ENCODE measurements around the gene ABI2.
"Not testable (repeated sequence)": the region's sequence is repeated elsewhere in the genome, so short reads cannot be mapped to it uniquely, and the experiment has no call there.

Gene ABI2

DNA sequence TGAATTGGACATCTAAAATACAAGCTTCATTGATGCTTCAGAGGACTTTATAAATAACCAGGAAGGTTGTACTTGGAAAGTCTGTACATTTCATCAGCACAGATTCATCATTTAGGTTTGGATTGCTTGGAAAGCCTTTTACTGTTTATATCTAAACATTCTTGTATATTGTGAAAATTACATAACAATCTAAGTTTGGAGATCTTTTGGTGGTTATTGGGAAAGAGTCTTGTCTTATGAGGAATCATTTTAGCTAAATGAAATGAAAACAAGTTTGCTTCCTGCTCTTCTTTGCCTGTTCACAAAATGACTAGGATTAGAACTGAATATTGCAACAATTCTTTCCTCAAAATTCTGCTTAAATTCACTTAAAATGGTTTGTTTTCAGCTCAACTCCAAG lies 79.3 kb downstream of the ABI2 start:
- intact Hi-C loops (cut with DNase I): no loop called here
- DNase-seq: no peak

DNA sequence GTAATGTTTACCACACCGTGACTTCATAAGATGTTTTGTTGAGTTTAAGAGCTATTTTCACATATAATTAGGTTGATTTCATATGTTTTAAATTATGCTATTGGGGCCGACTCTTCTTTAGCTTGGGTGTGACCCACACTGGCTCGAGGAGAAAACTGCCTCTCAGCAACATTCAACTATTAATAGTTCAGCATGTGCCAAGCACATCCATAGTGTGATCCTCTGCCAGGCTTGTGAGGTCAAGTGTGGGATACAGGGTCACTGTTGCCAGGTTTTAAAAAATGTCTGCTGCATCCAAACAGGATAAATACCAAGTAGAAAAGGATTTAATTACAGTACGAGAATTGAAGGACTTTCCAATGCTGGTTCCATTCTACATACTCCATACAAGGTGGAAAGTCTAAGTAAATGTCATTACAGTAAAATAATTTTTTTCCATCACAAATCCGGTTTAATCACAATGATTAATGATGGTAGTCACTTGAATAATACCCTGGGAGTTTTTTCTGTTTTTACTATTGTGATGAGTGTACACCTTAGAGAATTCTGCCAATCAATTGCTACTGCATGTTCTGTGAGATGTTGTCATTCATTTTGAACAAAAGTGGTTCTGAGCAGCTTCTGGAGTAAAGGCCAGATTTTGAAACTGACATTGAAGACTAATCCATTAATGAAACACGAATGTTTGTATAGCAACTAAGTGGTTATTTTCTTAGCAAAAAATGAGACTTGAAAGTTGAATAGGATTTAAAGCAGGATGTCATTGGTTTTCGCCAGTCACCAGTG lies 84.5 kb downstream of the ABI2 start:
- intact Hi-C loops (cut with DNase I): no loop called here
- no peak for DNase-seq

DNA sequence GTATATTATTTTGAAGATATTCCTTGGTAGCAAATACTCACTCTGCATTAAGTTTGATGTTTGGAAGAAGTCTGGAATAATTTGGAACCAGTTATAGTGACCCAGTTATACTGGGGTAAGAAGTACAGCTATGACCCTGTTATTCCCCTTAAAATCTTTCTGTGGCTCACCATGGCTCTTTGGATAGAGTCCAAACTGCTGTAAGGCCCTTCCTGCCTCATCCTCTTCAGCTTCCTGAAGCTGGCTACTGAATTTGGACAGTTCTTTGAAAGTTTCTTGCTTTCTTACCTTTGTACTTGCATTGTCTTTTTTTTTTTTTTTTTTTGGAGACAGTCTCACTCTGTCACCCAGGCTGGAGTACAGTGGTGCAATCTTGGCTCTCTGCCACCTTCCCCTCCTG lies 85.6 kb downstream of the ABI2 start:
- intact Hi-C loops (cut with DNase I): no loop called here
- no peak for DNase-seq

DNA sequence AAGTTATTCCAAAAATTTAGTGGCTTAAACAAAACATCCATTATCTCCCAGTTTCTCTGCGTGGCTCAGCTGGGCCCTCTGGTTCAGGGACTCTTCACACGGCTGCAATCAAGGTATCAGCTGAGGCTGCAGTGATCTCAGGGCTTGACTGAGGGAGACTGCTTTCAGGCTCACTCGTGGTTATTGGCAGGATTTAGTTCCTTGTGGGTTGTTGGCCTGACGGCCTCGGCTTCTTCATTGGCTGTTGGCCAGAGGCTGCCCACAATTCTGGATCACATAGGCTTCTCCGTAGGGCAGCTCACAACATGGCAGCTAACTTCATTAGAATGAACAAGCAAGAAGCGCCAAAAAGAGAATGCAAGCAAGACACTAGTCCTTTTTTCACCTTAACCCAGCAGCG lies 90.1 kb downstream of the ABI2 start:
- intact Hi-C loops (cut with DNase I): no loop called here
- DNase-seq: no peak

DNA sequence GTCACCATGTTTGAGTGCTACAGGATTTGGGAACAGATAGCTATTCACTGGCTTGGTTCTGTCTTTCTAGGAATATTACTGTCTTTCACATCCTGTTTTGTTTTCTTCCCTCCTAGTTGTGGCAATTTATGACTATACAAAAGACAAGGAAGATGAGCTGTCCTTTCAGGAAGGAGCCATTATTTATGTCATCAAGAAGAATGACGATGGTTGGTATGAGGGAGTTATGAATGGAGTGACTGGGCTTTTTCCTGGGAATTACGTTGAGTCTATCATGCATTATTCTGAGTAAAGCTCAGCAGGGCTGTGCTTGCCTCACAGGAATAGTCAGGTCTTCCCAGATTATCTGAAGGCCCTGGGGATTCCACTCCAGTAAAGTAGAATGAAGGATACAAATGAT lies 98.9 kb downstream of the ABI2 start:
- DNase-seq: no peak
- intact Hi-C loops (cut with DNase I): no loop called here

DNA sequence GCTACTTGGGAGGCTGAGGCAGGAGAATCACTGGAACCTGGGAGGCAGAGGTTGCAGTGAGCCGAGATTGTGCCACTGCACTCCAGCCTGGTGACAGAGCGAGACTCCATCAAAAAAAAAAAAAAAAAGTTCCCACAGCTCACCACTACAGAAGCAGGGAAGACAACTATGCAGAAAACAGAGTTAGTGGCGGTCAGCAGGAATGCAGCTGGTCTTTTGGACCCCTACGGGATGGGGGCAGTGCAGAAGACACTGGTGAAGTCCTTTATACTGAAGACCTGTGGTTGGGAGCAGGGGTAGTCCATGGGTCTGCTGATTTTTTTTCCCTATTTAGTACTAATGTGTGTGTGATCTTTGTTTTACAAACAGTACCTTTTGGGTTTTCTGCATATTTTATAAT lies 101.4 kb downstream of the ABI2 start:
- intact Hi-C loops (cut with DNase I): not testable (repeated sequence)

DNA sequence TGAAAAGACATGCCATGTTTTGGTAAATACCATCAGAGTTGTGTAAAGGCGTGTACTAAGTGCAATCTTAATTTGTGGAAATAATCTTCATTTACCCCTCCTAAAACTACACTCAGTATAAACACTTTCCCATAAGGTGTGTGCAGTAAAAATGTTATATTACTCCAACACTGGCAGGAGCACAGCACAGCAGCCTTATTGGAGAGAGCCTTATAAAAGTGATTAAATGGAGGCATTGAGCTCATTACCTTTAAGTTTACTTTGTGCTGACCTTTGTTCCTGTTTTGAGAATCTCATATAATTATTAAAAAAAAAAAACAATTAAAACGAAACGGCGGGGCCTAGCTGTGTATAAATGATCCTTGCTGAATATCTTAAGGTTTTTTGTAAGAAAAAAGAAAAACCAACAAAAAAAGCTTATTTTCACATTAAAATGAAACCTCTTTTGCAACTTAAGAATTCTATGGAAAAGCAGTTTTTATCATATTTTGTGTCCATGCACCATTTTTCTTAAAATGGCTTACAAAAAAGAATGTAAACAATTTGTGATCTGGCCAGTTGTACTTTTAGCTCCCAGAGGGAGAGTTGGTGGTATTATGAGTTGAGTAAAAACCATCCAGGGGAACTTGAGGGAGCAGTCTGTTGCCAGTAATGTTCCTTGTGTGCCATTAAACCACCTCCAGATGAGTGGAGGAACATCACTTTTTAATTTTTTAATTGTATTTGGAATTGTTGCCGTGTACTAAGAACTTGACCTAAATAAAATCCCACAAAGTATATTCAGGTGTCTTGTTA lies 103.4 kb downstream of the ABI2 start:
- intact Hi-C loops (cut with DNase I): no loop called here

More for the DNA sequence above, 101.4 kb downstream of the ABI2 start:
- DNase-seq: not testable (repeated sequence)

DNA sequence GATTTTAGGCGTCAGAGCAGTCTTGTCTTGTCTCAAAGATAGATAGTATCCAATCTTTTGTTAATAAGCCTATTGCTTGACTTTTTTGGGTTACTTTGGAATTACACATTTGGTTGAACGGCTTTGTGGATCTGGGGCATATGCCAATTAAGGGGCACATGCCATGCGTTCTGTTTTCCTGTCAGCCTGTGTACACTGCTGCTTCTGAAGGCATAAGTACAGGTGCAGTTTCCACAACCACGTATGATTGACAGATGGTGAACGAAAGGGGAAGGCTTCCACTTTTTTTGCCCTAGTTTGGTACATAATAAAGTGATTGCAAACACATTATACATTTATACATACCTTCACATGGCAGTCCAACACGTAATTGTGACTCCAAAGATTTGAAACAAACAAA lies 104.6 kb downstream of the ABI2 start:
- intact Hi-C loops (cut with DNase I): no loop called here
- no peak for DNase-seq

More for the DNA sequence above, 103.4 kb downstream of the ABI2 start:
- DNase-seq: no peak

DNA sequence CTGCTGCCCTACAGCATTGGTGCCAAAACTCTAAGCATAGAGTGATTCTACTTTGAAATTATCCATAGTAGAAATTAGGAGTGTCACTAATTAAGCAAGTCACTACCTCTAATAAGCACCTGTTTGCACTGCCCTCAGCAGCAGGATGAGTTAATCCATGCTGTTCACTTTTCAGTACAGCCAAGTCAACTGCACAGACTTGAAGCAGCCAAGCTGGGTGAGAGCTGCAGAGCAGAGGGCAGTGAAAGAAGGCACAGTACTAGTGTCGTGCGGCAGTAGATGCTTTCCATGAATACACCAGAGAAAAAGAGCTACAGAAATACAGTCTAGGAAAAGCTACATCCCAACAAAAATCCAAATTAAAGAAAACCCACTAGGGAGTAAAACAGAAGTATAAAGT lies 108.3 kb downstream of the ABI2 start:
- no peak for DNase-seq
- intact Hi-C loops (cut with DNase I): no loop called here

DNA sequence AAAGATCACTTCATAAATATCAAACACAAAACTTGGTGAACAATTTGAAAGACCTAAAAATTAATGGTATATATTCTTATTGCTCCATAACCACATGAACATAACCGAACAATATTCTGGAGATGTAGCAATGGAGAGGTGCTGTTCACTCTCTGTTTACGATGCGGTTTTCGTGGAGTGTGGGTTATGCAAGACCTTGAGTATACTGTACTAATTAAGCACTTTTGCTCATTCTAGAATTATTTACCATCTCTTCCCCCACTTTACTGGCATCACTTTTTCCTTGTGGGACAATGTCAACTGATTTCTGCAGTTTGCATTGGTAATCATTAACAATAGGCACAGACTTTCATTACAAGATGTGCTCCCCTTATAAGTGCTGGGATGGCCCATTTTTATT lies 109.3 kb downstream of the ABI2 start:
- intact Hi-C loops (cut with DNase I): no loop called here
- DNase-seq: no peak

DNA sequence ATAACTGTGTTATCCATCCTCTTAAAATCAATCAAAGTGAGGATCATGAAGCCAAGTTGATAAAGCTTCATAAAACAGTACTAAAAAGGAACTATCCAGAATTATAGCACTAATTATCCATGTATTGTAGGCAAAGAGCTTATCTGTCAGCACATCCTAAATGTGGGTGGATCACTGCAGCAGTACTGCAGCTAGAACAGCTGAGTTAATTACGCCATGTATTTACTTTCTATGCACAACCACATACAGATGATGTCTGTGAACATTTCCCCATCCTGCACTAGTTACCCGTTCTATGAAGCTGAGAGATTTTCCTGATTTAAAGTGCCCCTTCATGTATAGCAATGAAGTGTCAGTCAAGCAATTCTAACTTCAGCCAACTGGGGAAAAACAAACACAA lies 110.3 kb downstream of the ABI2 start:
- intact Hi-C loops (cut with DNase I): no loop called here
- peak in 8 of 42 donors; percentile 21 to 56 (median 32) for DNase-seq

DNA sequence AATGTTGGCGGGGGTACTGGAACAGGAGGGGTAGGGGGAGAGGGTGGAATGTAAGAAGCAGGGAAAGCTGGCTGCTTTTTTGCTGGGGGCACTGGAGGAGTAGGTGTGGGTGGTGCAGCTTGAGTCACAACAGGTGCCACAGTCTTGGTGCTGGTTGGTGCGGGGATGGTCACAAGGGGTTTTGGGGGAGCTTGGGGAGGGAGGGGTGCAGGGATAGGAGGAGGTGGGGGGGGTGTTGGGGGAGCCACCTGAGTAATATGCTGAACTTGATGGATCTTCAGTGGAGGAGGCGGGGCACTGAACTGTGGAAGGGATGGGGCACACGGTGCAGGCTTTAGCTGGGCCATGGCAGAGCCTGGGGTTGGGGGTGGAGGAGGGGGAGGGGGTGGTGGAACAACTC lies 112.5 kb downstream of the ABI2 start:
- DNase-seq: peak; percentile 33 to 87 (median 66)
- intact Hi-C loops (cut with DNase I): no loop called here

DNA sequence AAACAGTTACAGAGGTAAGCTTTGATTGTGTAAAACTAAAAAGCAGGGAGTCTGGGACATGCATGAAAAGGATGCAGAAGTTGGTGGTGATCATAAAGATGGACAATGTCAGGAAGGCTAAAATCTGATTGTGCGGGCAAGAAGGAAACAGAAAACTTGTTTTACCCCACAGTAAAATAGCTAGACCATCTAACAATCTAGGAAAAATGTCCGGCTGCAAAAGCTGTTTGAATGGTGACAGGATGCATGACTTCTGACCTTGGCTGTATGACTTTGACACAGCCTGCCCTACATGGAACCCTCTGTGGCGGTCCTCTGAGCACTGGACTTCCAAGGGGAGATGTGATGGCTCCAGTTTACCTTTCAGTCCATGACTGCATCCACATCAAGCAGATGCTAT lies 113.3 kb downstream of the ABI2 start:
- DNase-seq: no peak
- intact Hi-C loops (cut with DNase I): no loop called here

DNA sequence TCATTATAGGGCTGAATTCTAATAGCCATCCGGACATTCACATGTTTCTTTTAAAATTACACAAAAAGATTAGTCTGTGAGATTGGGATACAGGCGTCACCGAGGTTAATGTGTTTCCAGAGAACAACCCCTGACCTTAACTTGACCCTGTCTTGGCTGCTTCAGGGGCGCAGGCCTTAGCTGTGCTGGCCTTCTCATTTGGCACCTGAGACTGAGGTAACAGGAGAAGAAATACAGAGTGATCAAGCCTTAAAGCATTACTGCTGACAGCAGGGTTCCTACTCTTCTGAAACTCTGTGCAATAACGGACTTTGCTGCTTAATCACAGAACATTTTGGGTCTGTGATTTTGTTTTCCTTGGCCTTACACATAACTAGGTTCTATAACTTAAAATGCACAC lies 114.3 kb downstream of the ABI2 start:
- intact Hi-C loops (cut with DNase I): no loop called here
- DNase-seq: no peak

DNA sequence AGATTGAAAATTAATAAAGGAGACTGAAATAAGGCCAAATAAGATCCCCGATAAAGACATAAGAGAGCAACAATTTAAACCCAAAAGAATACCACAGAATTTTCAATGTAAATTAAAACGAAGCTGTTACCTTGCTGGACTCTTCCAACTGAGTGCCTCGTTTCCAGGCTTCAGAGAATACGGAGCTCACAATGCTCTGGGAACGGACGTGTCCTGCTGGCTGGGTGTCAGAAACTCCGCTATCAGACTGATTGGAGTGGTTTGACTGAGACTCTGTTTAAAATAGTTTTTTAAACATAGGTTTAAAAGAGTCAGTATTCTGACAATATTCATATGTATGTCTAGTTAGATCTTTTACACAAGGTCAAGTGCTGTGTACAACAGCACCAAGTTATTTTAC lies 116.5 kb downstream of the ABI2 start:
- intact Hi-C loops (cut with DNase I): no loop called here
- DNase-seq: no peak

DNA sequence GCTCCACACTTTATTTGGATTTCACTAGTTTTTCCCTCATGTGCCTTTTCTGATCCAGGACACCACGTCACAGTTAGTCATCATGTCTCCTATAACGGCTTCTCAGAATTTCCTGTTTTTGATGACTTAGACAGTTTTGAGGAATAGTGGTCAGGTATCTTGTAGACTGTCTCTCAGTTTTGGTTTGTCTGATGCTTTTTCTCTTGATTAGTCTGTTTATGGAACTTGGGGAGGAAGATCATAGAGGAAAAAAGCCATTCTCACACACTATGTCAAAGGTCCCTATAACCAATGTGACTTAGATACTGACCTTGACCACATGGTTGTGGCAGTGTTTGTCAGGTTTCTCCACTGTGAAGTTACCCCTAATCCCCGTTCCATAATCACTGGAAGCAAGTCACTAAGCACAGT lies 117.9 kb downstream of the ABI2 start:
- DNase-seq: no peak

DNA sequence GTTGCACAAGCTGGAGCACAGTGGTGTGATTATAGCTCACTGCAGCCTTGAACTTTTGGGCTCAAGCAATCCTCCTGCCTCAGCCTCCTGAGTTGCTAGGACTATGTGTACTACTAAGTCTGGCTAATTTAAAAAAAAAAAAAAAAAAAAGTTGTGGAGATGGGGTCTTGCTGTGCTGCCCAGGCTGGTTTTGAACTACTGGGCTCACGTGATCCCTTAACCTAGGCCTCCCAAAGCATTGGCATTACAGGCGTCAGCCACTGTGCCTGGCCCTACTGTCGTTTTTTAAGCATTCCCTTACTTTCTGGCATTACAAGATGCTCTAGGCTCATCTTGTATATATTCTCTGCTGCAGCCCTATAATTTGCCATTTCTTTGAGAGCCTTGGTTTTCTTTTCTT lies 118.6 kb downstream of the ABI2 start:
- DNase-seq: no peak
- intact Hi-C loops (cut with DNase I): no loop called here

More for the DNA sequence above, 117.9 kb downstream of the ABI2 start:
- intact Hi-C loops (cut with DNase I): no loop called here

DNA sequence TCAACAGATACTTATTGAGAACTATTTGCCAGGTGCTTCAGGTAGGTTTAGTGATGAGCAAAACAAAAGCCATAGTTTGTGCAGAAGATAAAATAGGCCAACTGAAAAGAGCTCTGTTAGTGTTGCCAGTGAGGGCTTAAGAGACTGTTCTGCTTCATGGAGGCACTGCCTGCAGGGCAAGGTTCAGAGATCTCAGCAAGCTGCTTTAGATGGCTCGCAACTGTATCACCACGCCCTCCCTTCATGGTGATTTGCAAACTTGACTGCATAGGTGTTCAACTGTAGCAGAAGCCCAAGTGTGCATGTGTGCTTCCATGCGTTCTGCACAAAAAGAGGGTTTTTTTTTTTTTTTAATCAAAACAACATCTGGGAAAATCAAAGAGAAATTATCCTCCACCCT lies 122.4 kb downstream of the ABI2 start:
- intact Hi-C loops (cut with DNase I): loop anchor here (5.0 to 10.0 kb wide), 2 partner anchors 123 to 216 kb away; partner anchors contain the start of genes ABI2 and CYP20A1

DNA sequence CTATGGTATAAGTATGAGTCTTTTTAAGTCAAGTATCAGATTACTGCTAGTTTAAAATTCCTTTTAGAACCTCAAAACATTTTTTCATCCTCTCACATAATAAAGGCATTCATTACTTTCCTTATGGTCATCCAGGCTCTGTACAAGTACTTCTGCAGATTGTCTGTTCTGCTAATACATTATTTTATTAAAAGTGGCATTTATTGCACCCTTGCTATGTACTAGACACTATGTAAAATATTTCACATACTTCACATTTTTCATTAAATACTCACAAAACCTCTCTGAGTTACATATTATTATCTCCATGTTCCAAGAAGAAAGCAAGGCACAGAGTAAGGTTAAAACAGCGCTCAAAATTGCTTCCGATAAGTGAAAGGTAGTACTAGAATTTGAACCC lies 122.8 kb downstream of the ABI2 start:
- DNase-seq: no peak
- intact Hi-C loops (cut with DNase I): loop anchor here (5.0 to 10.0 kb wide), 2 partner anchors 124 to 216 kb away; partner anchors contain the start of genes ABI2 and CYP20A1

More for the DNA sequence above, 122.4 kb downstream of the ABI2 start:
- DNase-seq: no peak

DNA sequence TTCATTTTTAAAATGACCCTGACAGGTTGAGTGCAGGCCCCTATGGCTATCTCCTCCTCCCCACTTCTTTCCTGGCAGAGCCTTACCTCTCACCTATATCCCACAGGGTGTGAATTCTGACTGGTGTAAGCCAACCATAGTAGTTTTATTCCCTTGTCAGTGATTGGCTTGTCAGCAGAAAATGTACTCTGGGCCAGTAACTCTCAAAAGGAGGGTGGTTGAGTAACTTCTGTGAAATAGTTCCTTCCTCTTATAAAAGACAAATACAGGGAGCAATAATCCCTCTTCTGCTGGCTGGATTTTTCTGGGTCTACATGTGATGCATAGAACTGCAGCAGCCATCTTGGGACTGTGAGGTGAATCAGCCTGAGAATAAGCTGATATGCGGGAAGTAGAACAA lies 123.5 kb downstream of the ABI2 start:
- intact Hi-C loops (cut with DNase I): loop anchor here (5.0 to 10.0 kb wide), 2 partner anchors 124 to 217 kb away; partner anchors contain the start of genes ABI2 and CYP20A1
- DNase-seq: no peak

All from head of caudate nucleus (tissue), 42 donors.